ENCODE results near the gene BMPER.

BMPER gene

DNA sequence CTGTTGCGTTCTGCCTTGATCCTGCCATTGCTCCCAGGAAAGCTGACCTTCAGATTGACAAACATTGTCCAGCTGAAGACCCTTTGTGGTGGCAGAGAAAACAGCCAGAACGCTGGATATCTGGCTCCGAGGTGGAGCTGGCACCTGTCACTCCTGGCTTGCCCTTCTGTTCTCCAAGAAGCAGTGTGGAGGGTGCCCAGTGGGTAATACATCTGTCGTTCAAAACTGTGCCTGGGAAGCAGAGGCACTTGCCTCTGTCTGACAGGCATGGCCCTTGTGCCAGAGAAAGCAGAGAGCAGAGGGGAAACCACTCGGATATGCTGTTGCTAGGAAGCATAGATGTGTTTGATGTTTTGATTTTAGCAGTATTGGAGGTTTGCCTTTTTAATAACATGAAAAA lies 231.4 kb downstream of the BMPER start:
- DNase-seq (ENCODE audit: extremely low read depth, insufficient read length): no peak
- TF ChIP-seq, protein P1, sequence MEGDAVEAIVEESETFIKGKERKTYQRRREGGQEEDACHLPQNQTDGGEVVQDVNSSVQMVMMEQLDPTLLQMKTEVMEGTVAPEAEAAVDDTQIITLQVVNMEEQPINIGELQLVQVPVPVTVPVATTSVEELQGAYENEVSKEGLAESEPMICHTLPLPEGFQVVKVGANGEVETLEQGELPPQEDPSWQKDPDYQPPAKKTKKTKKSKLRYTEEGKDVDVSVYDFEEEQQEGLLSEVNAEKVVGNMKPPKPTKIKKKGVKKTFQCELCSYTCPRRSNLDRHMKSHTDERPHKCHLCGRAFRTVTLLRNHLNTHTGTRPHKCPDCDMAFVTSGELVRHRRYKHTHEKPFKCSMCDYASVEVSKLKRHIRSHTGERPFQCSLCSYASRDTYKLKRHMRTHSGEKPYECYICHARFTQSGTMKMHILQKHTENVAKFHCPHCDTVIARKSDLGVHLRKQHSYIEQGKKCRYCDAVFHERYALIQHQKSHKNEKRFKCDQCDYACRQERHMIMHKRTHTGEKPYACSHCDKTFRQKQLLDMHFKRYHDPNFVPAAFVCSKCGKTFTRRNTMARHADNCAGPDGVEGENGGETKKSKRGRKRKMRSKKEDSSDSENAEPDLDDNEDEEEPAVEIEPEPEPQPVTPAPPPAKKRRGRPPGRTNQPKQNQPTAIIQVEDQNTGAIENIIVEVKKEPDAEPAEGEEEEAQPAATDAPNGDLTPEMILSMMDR (IDR thresholded peaks at IDR 0.05; ENCODE audit: insufficient read depth, low read length, poor library complexity, severe bottlenecking): no peak
- Histone ChIP-seq H3K27me3 (replicated peaks; ENCODE audit: control insufficient read depth, insufficient read depth, low read length) (no peaks in the 10 kb centered on the region; the same call in 1 of the 2 replicates), H3K36me3 (ENCODE audit: control insufficient read depth, insufficient read depth, low read length) (no peaks in the 10 kb centered on the region), H3K4me3 (replicated peaks; ENCODE audit: low read depth, low read length) (no peak overlapping the region)

DNA sequence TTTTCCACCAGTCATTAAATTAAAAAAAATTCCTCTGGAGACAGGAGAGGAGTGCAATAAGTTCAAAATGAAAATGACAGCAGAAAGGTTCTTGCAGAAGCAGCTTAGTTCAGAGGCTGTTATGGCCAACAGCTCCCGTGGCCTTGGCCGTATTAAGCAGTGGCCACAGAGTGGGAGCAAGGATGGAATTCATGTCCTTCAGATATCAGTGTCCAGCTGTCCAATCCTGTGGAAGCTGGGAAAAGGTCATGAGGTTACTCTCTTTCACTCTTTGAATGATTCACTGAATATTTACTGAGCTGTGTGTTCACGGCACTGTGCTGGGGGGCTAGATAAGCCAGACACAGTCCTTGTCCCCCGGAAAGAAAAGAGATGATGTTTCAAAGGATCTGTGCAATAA lies 231.8 kb downstream of the BMPER start:
- Histone ChIP-seq H3K4me3 (replicated peaks; ENCODE audit: low read depth, low read length) (no peak overlapping the region), H3K36me3 (ENCODE audit: control insufficient read depth, insufficient read depth, low read length) (no peaks in the 10 kb centered on the region), H3K27me3 (replicated peaks; ENCODE audit: control insufficient read depth, insufficient read depth, low read length) (no peaks in the 10 kb centered on the region; the same call in 1 of the 2 replicates)
- DNase-seq (ENCODE audit: extremely low read depth, insufficient read length): no peak
- TF ChIP-seq, protein P1 (IDR thresholded peaks at IDR 0.05; ENCODE audit: insufficient read depth, low read length, poor library complexity, severe bottlenecking): no peak

DNA sequence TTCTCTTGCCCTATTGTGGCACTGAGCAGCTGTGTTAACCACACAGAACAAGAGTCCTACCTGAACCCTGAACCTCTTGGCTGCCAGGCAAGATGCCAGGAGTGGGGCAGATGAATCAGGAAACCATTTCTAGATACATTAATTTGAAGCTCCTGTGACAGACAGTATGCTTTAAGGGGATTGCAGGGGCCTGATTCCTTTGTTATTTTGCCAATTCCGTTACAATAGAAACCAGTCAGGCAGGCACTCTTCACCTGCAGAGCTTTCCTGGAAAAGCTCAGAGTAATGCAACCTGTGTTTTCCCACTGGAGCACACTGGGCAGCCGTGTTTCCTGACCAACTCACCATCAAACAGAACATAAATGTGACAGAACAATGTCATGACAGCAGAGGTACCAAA lies 233.1 kb downstream of the BMPER start:
- no peaks in the 10 kb centered on the region; the same call in 1 of the 2 replicates for H3K27me3 ChIP-seq (replicated peaks; ENCODE audit: control insufficient read depth, insufficient read depth, low read length)
- no peaks in the 10 kb centered on the region for H3K36me3 ChIP-seq (ENCODE audit: control insufficient read depth, insufficient read depth, low read length)
- TF ChIP-seq, protein P1 (IDR thresholded peaks at IDR 0.05; ENCODE audit: insufficient read depth, low read length, poor library complexity, severe bottlenecking): no peak
- no peak for DNase-seq (ENCODE audit: extremely low read depth, insufficient read length)
- no peak overlapping the region for H3K4me3 ChIP-seq (replicated peaks; ENCODE audit: low read depth, low read length)

DNA sequence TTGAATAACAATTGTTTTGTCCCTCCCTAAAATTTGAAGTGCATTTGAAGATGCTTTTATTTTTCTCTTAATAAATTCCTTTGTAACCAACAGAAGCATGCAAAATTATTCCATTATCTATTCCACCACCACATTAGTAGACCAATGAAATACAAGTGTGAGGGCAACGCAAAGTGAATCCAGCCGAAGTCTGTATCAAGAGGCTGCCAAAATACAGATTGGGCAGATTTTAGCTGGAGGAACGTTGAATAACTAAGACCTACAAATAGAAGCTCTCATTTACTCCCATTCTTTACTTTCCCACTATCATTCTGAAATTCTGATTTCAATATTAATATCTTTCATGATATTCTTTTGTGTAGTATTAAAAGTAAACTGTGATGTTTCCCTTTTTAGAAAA lies 233.7 kb downstream of the BMPER start:
- Histone ChIP-seq H3K36me3 (ENCODE audit: control insufficient read depth, insufficient read depth, low read length) (no peaks in the 10 kb centered on the region), H3K27me3 (replicated peaks; ENCODE audit: control insufficient read depth, insufficient read depth, low read length) (no peaks in the 10 kb centered on the region; the same call in 1 of the 2 replicates), H3K4me3 (replicated peaks; ENCODE audit: low read depth, low read length) (no peak overlapping the region)
- DNase-seq (ENCODE audit: extremely low read depth, insufficient read length): no peak
- TF ChIP-seq, protein P1 (IDR thresholded peaks at IDR 0.05; ENCODE audit: insufficient read depth, low read length, poor library complexity, severe bottlenecking): no peak

DNA sequence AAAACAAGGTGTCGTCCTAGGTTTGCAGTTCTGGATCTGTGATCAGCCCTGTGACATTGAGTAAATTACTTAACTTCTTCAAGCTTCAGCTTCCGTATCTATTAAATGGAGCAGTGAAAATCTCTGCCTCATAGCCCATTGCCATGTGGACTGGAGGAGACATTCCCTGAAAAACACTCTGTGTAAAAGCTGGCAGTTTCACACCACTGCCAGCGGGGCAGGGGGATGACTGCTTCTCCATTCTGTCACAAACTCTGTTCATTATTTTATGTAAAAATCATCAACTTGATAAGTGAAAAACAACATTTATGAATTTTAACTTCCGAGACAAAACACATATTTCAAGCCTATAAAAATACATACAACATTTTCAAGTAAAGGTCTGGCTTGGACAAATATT lies 234.7 kb downstream of the BMPER start:
- TF ChIP-seq, protein P1 (IDR thresholded peaks at IDR 0.05; ENCODE audit: insufficient read depth, low read length, poor library complexity, severe bottlenecking): no peak
- Histone ChIP-seq H3K4me3 (replicated peaks; ENCODE audit: low read depth, low read length) (no peak overlapping the region), H3K27me3 (replicated peaks; ENCODE audit: control insufficient read depth, insufficient read depth, low read length) (no peaks in the 10 kb centered on the region; the same call in 1 of the 2 replicates), H3K36me3 (ENCODE audit: control insufficient read depth, insufficient read depth, low read length) (no peaks in the 10 kb centered on the region)
- DNase-seq (ENCODE audit: extremely low read depth, insufficient read length): no peak

DNA sequence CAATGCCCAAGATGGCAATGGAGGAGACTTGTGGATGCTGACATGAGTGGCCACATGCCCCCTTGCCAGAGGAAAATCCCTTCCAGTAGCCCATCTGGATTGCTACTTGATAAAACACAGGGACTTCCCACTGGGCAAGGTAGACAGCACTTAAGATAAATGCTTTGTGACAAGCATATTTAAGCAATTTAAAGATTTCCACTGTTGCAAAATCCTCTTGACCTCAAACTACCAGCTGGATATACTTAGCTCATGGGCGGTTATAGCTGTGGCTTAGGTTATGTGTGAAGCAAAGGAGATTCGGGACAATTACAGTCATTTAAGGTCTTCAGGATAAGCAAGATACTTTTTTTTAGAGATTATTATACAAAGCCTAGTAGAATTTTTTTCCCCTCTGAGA lies 238.1 kb downstream of the BMPER start:
- TF ChIP-seq, protein P1 (IDR thresholded peaks at IDR 0.05; ENCODE audit: insufficient read depth, low read length, poor library complexity, severe bottlenecking): no peak
- no peaks in the 10 kb centered on the region for H3K27me3 ChIP-seq (replicated peaks; ENCODE audit: control insufficient read depth, insufficient read depth, low read length)
- DNase-seq (ENCODE audit: extremely low read depth, insufficient read length): no peak

More for the DNA sequence above, 238.1 kb downstream of the BMPER start:
- Histone ChIP-seq H3K4me3 (replicated peaks; ENCODE audit: low read depth, low read length) (no peak overlapping the region), H3K36me3 (ENCODE audit: control insufficient read depth, insufficient read depth, low read length) (no peaks in the 10 kb centered on the region)
